GM12864 (cell line): ENCODE results near the gene SNX20.

Experiments used
- DNase-seq: peaks from one replicate; pipeline ENCODE4 v3.0.0-alpha.2; 2011; ENCODE audit warnings: low read depth
- H3K4me3 ChIP-seq: 2 replicates; pipeline ENCODE4 v1.5.1; 2011; ENCODE audit warnings: mild to moderate bottlenecking, low read depth, low read length, control low read depth
- CTCF ChIP-seq: IDR thresholded peaks from 2 replicates; pipeline ENCODE4 v1.5.1; 2011; ENCODE audit warnings: low read depth, mild to moderate bottlenecking, moderate library complexity, low read length, control low read depth, inconsistent platforms; ENCODE audit errors: missing control alignments

SNX20 gene

GRCh38 chr16:50624449-50624970, 56.6 kb downstream of the SNX20 start:
- DNase-seq, result no peak
- TF ChIP-seq CTCF, result no peak

DNA sequence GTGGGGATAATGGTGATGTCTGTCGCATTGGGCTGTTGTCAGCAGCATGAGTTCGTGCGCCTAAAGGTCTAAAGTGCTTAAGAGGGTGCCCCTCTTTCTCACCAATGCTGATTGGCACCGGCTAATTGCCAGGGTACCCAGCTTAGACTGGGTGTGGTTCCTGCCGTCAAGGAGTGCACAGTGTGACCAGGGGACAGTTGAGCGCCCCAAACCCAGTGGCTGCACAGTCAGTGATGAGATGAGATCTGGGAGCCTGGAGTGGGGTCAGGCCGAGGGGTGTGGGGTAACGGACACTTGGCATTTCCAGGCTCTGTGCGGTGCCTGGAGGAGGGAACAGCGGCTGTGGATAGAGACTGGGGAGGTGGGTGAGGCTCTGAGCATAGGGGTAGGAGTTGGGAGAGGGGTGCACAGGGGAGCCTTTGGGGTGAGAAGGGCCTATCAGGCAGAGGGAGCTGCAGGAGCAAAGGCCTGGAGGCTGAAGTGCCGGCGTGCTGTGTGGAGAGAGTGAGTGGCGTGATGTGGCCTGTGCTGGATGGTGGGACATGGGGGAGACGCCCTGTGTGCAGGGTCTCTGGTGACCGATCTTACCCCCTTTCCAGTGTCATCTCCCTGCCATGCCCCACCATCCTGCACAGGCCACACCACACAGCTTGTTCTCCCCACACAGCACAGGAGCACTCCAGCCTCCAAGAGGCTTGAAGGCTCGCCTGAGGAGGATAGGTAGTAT, 58.3 kb downstream of the SNX20 start:
- DNase-seq, result no peak
- TF ChIP-seq CTCF, result no peak
- no peak overlapping the region for H3K4me3 ChIP-seq

More at GRCh38 chr16:50624449-50624970, 56.6 kb downstream of the SNX20 start:
- H3K4me3 ChIP-seq, result no peak overlapping the region

GRCh38 chr16:50622029-50622428, 59.1 kb downstream of the SNX20 start:
- no peak for DNase-seq
- no peak overlapping the region for H3K4me3 ChIP-seq
- no peak for TF ChIP-seq CTCF
